HG03280 (cell line): ENCODE measurements around the gene ETS2.
A peak's percentile ranks its signal among the peaks of the same experiment; 100 is the strongest.

ENCODE experiments used
- ATAC-seq: cut with Tn5 transposase; IDR thresholded peaks from one replicate; pipeline ENCODE4 v1.9.1; 2021; ENCODE audit warnings: mild to moderate bottlenecking, moderate library complexity; ENCODE audit not compliant: unreplicated experiment

ETS2 gene

DNA sequence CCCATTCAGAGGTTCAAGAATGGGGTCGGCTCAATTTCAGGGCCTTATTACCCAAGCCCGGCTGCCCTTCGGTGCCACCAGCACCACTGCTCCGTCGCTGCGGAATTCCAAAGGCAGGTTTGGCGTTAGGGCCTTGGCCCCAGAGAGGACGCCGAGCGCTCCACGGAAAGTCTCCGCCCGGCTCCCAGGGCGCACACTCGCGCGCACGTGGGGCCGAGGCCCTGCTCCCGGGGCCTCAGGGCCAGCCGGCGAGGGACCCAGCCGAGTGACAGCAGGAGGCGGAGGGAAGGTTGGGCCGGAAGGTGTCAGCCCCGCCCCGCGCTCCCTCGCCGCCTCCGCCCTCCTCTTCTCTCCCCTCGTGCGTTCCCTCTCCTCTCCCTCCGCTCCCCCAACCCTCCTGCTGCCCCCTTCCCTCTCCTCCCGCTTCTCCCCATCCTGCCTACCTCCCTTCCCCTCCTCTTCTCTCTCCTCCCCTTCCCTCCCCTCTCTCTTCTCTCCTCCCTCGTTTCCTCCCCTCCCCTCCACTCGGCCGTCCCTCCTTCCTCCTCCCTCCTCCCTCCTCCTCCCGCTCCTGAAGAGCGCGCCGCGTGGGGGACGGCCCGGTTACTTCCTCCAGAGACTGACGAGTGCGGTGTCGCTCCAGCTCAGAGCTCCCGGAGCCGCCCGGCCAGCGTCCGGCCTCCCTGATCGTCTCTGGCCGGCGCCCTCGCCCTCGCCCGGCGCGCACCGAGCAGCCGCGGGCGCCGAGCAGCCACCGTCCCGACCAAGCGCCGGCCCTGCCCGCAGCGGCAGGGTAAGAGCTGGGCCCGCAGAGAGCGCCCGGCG is at the start of gene ETS2:
Gene ETS2, plus strand, starts transcription at position 602 of the 825 bp plus-strand sequence. CDS start 4,106 bp downstream, outside the sequence.
- peak; percentile 56 for ATAC-seq

DNA sequence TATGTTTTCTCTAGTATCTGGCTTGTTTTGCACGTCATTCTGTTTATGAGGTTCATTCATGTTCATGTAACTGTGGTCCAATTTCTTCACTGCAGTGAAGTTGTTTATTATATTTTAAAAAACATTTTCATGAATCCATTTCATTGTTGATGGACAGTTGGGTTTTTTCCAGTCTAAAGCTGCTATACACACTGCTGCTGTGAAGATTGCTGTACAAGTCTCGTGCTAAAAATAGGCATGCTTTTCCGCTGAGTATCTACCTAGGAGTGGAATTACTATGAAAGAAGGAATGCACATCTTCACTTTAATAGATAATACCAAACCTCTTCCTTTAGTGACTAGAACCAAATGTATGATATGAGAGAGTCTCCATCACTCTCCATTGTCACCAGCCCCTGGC is 49.0 kb upstream of the ETS2 start:
- ATAC-seq = no peak

DNA sequence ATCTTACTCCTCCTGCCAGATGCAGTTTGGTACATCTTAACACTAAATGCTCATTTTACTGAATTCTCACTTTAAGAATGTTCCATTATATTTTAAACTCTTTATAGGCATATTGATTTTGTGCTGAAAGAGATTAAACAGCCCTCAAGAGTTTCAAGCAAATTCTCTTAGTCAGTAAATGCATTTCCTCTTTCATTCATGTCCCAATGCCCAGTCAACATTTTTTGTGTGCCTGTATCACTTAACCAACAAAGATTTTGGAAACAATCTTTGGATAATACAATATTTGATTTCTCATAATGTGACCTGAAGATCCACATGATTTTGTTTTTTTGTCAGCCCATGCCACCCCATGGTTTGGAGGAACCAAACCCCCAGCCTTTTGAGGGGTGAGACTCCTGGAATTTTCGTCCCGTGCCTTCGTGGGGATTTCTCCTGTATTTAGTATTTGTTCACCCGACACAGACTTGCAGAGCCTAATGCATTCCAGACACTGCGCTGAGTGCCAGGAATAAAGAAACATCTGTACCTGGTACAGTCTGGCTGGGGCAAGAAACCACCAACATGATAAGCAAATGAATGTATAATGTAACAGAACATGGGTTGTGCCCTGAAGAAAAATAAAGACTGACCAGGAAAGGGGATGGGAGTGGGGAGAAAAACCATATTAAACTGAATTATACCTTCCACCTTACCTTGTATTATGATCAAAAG is 47.1 kb upstream of the ETS2 start:
- ATAC-seq = no peak

DNA sequence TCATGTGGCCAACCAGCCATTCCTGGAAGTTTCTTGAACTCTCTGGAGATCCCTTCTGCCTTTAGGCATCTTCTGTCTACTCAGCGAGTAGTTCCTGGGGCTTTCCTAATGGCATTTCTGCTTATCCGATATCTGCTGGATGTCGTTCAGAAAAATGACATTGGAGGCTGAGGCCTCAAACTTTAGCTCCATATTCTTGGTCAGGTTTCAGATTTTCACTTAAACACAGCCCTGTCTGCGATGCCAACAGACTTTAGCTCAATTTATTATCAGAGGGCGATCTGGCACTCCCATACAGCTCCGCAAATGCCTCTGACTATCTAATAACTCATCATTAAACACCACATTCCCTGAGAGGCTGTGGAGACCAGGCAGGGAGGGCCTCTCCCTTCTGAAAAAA is 46.3 kb upstream of the ETS2 start:
- no peak for ATAC-seq

DNA sequence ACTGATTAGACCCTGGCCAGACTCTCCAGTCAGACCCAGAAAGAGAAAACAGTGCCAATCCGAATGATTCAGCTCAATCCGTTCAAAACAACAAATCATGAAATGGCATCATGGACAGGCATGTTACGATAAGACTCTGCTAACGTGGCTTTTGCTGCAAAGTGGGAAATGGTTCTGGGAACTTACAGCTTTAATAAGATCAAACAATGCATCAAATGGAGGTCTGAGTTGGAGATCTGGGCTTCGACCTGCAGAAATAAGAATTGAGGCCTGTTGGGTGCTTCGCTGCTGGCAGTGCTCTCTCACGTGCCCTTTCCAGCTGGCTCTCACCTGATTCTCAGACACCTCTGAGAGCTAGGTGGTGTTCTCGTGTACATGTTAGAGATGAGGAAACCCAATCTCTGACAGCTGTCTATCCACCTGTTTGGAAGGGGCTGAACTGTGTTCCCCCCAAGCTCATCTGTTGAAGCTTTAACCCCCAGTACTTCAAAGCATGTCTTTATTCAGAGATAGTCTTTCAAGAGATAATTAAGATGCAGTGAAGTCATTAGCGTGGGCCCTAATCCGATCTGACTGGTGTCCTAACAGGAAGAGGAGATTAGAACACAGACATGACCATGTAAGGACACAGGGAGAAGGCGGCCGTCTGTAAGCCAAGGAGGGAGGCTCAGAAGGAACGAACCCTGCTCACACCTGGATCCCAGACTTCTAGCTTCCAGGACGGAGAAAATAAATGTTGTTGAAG is 45.5 kb upstream of the ETS2 start:
- ATAC-seq = no peak

DNA sequence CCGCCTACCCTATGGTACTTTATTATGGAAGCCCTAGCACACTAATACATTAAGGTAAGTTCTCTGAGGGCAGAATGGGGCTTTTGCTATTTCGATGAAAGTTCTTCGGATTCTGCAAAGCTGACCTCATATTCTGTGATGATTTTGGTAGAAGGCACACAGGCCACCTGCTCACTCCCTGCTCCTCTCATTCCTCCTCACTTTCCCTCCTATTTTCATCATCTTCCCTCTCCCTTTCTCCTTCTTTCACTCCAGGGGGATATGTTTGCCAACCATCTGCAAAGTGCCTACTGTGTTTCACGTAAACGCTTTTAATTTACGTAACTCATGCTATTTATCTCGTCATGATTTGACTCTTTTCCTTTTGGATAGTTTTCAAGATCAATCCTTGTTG is 45.0 kb upstream of the ETS2 start:
- no peak for ATAC-seq

DNA sequence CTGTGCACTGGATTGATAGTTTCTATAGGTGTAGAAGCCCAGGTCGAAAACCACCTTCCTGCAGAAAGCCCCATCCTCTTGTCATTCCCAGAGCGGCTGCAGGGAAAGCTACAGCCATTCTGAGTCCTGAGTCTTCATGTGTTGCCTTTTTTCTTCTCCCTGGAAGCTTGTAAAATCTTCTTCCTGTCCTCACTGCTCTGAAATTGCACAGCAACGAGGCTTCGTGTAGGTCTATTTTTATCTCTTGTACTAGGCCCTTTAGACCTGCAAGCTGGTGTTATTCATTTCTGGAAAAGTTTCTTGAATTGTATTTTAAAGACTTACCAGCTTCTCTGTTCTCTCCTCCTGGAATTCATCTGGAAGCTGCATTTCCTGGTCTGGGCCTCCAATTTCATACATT is 44.2 kb upstream of the ETS2 start:
- ATAC-seq = no peak

DNA sequence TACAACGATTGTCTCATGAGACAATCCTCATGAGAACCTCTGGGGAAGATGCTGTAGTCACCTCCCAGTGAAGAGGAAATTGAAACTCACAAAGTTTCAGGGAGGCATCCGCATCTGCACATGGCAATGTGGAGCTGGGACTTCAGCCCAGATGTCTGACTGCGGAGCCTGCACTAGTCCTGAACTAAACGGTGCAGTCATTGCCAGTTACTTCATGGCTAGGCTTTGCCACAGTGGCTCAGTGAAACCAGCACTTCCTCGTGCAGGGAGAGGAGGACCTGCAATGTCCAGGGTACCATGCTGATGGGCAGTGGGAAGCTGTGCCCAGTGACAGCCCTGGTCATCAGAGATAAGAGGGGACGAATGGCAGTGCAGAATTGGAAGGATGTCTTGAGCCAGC is 40.7 kb upstream of the ETS2 start:
- ATAC-seq = no peak

DNA sequence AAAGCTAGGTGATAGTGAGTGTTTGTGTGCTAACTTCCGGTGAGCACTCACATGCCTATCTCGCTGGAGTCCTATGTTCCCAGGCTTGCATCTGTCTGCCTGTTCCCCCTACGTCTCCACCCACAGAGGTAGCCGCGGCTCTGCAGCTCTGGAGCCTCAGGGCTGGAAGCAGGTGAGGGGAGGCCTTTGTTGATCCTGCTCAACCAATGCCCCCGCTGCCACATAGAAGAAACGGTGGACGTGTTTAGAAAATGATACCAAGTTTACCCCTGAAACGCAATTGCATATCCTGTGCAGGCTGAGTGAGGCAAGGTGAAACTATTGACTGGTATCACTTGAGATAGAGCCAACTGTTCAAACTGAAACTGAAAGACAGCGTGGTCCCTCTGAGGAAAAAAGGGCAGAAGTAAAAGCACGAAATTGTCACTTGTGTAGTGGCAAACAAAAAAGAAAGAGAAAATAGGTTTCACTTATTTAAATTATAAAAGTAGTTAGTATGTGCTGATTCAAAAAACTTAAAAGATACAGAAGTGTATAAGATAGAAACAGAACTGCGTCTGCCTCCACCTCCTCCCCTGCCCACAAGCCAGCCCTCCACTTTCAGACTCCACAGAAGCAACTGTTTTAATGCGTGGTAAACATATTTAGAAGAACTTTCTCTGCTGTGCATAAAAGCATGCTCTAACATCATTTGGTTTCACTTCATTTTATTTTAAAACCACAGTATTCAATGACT is 38.6 kb upstream of the ETS2 start:
- ATAC-seq = peak; percentile 96

DNA sequence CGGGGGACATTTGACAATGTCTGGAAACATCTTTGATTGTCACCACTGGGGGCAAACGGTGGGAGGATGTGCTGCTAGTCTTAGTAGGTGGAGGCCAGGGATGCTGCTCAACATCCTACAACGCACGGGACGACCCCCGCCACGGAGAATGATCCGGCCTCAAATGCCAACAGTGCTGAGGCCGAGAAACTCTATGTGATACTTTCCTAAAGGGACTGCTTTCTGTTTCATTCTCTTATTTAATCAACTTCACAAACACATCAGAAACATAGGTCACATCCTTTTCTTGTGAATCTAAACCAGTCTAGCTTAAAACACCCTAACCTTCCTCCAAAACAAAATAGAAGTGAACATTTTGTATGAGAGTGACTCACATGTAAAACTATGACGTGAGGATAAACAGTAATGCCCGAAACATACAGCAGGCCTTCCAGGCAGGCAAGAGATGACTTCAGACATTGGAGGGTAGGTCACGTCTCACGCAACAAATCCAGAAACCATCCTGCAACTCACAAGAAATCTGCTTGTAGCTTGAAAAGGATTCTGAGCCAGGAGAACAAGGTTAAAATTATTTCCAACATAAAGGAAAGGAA is 37.2 kb upstream of the ETS2 start:
- ATAC-seq = no peak

DNA sequence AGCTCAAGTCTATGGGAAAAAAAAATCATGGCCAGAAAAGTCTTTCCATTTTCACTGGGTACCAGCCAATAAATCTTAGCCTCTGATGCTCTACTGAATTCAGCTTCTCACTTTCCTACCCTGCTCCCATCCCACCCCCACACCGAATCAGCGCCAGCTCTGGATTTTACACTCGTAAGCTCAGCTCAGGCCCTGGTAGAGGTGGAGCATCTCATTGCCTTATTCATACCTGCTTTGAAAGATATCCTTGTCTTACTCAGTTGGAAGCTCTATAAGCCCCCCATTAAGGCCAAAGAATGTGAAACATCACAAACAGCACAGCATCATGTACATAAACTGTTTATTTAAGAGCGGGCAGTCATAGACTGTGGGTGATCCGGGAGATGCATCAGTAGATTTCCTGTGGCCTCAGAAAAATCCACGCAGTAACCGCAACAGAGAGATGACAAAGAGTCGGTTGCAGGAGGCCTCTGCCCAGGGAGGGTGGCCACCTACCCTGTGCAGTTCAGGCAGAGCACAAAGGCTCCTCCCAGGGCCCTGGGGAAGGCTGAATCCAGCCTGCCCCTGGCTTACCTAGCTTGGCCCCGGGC is 36.4 kb upstream of the ETS2 start:
- ATAC-seq = no peak

DNA sequence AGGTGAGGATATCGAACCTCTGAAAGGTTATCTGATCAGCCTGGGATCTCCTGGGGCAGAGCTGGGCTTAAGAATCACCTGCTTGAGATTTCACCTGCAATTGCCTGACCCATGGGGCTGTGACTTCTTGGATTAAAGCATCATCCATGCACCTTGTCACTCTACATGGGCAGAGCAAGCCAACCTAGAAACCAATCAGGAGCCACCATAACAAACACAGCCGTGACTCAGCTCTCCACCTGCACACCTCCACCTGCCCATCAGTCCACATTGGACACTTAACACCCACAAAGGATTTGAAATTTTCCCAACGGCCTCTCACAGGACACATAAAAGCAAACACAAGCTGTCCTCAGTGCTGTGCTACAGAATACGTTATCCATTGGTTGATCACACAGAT is 35.1 kb upstream of the ETS2 start:
- no peak for ATAC-seq

DNA sequence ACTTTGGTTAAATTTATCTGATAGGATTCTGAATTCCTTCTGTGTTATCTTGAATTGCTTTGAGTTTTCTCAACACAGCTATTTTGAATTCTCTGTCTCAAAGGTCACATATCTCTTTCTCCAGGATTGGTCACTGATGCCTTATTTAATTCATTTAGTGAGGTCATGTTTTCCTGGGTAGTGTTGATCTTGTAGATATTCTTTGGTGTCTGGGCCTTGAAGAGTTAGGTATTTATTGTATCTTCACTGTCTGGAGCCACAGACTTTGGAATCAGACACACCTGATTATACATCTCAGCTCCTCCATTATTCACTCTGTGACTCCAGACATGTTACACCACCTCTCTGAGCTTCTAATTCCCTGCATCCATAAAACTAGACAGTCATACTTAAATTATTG is 34.2 kb upstream of the ETS2 start:
- no peak for ATAC-seq

DNA sequence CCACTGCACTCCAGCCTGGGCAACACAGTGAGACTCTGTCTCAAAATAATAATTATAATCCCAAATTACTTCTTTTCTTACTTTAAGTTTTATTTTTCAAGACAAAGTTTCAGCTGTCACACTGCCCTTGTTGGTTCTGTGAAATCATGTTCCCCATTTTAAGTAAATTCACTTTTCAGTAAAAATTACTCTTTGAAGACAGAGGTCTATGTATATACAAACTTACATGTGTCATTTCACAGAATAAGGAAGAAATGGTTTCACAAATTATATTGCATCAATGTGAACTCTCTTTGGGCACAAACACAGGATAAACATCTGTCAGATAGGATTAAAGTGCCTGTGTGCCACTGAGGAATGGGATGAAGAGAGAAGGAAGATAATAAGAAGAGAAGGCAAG is 33.1 kb upstream of the ETS2 start:
- no peak for ATAC-seq

DNA sequence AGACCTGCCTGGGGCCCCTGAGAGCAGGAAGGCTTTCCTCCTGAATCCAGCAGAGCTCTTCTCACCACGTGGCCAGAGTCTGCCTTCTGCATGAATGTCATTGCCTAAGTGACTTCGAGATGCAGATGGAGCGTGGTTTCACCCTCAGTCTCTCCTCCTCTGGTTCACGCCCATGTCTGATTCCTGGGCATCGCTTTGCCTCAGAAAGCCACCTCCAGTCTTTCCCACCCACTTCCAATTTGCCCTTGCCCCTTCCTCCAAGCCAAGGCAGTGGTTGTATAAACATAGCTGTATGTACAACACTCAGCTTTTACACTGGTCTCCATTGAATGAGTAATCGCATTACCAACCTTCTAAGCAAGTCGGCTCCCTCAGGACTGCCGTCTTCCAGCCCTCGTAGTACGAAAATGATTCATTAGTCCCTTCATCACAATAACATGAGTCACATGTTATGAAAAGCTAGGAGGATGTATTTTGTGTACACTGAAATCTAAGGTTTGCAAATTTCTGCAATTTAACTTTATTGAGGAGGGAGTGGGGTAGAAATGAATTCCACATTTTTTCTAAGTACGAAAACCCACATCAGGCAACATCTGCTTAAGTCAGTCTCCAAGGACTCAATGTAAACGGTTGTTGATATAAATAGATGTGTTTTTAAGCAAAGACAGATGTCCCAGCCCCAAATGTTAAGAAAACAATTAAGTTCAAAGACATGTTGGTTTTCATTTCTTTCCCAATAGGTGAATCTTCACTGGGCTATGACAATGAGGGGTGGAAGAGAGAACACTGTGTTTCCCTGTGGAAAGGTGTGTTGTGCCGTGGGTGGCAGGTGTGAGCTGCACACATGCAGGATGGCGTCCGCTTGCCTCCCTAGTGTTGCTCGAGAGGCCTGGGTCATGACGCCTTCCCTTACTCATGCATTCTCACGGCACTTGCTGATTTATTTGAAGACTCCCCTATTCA is 32.3 kb upstream of the ETS2 start:
- ATAC-seq = no peak

DNA sequence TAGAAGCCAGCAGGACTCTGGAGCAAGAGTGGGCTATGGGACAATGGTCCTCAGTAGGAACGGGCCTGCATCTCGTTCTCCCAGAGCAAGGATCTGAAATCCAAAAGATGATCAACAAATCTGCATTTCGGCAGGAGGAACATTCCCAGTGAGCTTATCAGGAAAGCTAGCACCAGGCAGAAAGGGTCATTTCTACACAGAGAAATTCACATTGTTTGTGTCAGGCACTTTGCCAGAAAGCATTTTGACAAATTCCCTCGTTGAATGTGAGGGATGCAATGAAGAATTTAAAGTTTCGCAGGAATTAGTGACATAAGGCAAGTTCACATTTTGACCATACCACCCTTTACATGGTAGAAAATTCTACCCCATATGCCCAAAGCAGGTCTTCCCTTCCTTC is 31.6 kb upstream of the ETS2 start:
- no peak for ATAC-seq

DNA sequence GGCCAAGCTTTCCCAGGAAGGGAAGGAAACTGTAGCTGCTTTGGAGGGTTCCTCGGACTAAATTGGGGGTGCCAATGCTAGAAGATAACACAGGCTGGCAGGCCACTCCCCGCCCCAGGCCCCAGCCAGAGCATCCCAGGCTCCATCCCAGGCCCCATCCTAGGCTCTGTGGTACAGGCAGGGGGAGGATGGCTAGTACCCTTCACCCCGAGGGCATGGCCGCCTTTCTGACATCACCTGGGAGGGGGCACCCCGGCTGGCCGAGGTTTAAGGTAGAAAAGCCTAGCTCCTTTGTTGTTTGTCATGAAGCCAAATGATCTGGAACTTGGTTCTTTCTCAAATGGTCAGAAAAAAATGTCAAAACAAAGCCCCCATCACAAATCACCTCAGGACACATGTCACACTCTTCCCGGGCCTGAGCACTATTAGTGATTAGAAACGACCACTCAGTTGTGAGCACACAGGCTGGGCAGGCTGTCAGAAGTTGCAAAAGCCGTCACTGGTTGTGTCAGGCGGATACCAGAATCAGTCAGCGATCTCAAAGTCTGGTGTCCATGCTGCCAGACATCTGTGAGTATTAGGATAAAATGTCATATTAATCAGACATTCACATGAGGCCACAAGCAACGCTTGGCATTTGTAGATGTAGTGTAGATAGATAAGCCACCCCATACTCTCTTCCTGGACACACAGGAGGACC is 31.0 kb upstream of the ETS2 start:
- no peak for ATAC-seq

DNA sequence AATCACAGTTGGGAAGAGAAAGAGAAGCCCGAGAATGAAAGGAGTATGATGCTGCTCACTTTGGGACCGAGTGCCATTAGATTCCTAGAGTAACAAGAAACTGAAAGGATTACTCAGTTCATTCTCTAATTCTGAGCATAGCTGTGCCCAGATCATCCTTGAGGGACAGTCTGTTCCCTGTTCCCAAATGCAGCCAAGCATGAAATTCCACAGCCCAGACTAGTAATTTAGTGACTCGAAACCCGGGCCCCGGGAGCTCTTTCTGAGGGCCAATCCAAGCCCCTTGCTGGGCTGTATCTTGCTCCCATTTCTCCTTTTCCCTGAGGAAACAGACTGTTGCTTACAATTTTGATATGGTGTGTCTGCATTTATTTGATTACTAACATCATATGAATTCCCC is 30.0 kb upstream of the ETS2 start:
- ATAC-seq = no peak

DNA sequence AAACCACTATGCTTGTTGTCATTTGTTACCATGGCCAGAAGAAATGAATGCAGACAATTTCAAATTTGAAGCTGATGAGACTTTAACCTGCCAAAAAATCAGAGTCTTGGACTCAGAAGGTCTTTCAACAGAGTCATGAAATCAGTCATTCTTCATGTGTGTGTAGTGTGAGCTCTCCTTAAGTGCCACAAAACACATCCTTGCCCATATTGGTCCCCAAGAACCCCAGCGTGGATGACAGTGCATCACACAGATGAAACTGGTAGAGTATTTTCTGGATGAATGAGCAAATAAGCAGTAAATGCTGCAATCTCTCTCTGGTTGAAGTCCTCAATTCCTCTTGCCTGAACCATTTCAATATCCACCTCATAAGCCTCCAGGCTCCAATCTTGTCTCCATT is 28.7 kb upstream of the ETS2 start:
- ATAC-seq = no peak
